Measurements from ENCODE around the gene IRX4.

- TF ChIP-seq CTCF (IDR thresholded peaks at IDR 0.05): no peak
- no peak for TF ChIP-seq YY1 (IDR thresholded peaks at IDR 0.05; ENCODE audit: low read depth)
- TF ChIP-seq CHD2 (IDR thresholded peaks at IDR 0.05; ENCODE audit: low read length, partially characterized antibody): no peak
- TF ChIP-seq TAF1 (IDR thresholded peaks at IDR 0.05; ENCODE audit: borderline replicate concordance, low read depth, low read length): no peak
- TF ChIP-seq EP300 (IDR thresholded peaks at IDR 0.05; ENCODE audit: borderline replicate concordance in 1 of 2, low read depth in 1 of 2, low read length in 1 of 2): no peak
- no peak for TF ChIP-seq FOSL2 (IDR thresholded peaks at IDR 0.05; ENCODE audit: borderline replicate concordance, low read depth)
Measured at GRCh38 chr5:1860949-1861348, 21.8 kb downstream of the IRX4 start.

Measured in SK-N-SH (cell line).